ENCODE data around the gene CATSPERZ.

The CATSPERZ gene

DNA sequence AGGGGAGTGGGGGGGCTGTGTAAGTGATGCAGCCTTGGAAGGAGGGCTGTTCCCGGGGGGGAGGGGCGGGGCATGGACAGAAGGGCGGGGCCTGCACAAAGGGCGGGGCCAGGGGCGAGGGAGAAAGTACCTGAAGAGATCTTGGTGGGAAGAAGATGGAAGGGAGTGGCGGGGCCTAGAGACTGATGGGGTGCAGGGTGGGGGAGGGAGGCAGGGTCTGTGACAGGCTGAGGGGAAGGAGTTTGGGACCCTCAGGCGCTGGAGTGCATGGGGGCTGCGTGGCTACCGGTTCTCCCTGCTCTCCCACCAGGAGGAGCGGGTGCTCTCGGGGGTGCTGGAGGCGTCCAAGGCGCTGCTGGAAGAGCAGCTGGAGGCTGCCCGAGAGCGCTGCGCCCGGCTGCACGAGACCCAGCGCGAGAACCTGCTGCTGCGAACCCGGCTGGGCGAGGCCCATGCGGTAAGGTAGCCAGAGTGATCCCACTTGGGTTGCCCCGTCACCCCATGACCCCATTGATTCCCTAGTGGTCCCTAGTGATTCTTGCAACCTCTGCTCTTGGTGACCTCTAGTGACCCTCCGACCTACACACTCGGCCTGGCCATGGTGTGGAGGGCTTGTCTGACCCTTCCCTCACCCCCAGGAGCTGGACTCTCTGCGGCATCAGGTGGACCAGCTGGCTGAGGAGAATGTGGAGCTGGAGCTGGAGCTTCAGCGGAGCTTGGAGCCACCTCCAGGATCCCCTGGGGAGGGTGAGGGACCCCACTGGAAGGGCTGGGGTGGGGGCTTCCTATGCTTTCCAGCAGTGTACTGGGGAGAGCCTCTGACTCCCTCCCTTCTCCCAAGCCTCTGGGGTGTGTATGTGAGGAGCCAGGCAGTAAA, 42.9 kb downstream of the CATSPERZ start:
- DNase-seq = no peak

DNA sequence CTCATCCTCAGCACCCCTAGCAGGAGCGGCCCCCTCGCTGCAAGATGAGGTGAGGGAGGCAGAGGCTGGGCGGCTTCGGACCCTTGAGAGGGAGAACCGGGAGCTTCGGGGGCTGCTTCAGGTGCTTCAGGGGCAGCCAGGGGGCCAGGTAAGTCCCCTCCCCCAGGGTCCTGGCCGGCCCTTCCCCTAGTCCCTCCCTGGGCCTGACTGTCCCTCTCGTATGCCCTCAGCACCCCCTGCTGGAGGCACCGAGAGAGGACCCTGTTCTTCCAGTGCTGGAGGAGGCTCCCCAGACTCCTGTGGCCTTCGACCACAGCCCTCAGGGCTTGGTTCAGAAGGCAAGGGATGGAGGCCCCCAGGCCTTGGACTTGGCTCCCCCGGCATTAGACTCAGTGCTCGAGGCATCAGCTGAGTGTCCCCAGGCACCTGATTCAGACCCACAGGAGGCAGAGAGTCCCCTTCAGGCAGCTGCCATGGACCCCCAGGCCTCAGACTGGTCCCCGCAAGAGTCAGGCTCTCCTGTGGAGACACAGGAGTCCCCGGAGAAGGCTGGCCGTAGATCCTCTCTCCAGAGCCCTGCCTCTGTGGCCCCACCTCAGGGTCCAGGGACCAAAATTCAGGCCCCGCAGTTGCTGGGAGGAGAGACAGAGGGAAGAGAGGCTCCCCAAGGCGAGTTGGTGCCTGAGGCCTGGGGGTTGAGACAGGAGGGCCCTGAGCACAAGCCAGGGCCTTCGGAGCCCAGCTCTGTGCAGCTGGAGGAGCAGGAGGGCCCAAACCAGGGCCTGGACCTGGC, 43.8 kb downstream of the CATSPERZ start:
- DNase-seq = no peak

DNA sequence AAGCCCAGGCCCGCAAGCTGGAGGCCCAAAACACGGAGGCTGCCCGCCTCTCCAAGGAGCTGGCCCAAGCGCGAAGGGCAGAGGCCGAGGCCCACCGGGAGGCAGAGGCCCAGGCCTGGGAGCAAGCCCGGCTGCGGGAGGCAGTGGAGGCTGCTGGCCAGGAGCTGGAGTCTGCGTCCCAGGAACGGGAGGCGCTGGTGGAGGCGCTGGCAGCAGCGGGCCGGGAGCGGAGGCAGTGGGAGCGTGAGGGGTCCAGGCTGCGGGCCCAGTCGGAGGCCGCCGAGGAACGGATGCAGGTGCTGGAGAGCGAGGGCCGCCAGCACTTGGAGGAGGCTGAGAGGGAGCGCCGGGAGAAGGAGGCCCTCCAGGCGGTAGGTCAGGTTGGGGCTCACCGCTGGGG, 44.6 kb downstream of the CATSPERZ start:
- no peak for DNase-seq

DNA sequence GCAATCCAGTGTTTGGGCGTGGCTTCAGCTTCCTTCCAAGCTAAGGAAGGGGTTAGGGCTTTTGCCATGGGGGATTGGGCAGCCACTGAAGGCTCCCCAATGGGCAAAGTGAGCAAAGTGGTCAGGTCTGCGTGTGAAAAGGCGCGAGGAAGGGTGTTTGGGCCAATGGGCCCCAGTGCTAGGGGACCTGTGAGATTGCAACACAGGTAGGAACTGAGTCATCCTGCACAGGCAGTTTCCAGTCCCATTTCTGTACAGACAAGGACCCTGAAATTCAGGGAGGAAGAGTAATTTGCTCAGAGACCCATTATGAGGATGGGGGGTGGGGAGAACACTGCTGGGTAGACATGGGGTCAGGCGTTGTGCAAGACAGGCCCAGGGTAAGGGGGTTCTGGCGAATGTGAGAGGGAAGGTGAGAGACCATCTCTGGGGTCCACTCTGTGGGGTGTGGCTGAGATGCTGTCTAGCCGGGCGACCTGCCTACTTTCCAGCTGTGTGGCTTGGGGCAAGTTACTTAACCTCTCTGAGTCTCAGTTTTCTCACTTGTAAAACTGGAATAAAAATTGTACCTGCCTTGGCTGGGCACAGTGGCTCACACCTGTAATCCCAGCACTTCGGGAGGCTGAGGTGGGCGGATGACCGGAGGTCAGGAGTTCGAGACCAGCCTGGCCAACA, 47.2 kb downstream of the CATSPERZ start:
- DNase-seq = no peak

DNA sequence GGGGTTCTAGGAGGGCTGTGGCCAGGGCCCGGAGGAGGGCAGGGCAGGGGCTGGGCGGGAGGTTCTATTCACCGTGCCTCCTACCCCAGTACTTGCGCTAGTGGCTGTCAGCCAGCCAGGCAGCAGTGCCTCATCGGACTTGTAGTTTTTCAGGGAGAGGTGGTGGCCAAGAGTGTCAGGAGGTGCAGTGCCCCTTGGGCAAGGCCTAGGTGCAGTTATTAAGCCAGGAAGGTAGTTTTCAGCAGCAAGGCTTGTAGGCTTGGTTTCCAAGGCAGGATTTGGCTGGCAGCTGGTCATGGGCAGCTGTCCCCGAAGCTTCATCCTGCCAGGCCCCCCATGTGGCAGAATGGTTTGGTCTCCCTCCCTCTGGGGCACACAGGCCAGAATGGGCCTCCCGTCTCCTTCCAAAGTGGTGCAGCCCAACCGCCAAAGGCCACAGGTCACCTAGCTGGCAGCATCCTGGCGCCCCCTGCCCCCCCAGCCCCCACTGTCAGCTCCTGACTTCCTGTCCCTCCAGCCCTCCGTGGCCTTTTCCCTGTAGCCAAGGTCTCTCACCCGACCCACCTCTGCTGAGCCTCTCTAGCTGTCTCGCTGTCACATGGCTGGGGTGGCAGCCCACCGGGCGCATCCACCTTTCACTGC, 48.3 kb downstream of the CATSPERZ start:
- DNase-seq = no peak

DNA sequence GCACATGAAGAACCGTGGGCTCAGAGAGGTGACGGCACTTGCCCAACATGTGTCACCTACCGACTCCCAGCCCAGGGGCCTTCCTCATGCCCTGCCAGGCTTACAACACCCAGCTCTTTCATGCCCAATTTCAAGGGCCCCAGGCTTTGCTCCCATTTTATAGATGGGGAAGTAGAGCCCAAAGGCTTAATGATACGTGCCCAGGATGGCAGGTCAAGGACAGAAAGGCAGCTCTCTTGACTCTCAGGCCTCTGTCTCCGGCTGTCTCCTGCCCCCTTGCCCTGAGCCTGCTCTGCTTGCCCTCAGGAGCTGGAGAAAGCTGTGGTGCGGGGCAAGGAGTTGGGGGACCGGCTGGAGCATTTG, 48.8 kb downstream of the CATSPERZ start:
- no peak for DNase-seq

DNA sequence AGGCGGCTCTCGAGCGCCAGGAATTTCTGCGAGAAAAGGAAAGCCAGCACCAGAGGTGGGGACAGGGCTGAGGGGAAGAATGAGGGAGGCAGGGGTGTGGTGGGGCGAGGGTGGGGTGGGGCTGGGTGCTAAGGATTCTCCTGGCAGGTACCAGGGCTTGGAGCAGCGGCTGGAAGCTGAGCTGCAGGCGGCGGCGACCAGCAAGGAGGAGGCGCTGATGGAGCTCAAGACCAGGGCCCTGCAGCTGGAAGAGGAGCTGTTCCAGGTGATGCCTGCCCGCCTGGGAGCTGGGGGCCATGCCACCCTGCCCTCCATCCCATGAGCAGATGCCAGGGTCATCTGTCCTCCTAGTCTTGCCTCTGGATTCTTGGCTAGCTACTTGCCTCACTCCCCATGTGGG, 49.2 kb downstream of the CATSPERZ start:
- DNase-seq = no peak

DNA sequence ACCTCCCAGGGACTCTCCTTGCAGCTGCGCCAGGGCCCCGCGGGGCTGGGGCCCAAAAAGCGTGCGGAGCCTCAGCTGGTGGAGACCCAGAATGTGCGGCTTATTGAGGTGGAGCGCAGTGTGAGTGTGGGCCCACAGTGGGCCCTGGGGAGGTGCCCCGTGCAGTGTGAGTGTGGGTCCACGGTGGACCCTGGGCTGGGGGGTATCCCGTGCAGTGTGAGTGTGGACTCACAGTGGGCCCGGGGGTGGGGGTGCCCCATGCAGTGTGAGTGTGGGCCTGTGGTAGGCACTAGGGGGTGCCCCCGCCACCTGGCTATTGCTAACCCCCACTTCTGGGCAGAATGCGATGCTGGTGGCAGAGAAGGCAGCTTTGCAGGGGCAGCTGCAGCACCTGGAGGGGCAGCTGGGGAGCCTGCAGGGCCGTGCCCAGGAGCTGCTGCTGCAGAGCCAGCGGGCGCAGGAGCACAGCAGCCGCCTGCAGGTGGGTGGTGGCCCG, 51.0 kb downstream of the CATSPERZ start:
- no peak for DNase-seq

DNA sequence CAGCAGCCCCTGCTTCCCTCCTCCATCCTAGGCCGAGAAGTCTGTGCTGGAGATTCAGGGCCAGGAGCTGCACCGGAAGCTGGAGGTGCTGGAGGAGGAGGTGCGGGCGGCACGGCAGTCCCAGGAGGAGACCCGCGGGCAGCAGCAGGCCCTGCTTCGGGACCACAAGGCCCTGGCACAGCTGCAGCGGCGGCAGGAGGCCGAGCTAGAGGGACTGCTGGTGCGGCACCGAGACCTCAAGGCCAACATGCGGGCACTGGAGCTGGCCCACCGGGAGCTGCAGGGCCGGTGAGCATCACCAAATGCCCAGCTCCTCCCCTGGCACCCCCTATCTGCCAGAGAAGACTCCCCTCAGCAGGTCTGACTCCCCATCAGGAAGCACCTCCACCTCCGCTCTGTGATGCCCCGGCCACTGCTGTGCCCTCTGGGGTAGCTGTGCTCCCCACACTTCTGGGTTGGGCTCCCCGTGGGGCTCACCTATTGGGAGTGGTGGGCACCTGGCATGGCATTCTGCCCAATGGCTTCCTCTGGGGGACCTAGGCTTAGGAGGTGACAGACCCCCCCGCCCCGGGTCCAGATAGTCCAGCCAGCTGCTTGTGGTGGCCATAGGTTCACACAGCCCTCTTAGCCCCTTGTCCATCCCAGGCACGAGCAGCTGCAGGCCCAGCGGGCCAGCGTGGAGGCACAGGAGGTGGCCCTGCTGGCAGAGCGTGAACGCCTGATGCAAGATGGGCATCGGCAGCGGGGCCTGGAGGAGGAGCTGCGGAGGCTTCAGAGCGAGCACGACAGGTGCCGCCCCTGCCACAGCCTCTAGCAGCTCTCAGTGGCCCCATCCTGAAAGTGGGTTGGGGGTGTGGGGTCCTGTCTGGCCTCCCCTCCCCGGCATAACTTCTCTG, 52.2 kb downstream of the CATSPERZ start:
- DNase-seq = no peak

DNA sequence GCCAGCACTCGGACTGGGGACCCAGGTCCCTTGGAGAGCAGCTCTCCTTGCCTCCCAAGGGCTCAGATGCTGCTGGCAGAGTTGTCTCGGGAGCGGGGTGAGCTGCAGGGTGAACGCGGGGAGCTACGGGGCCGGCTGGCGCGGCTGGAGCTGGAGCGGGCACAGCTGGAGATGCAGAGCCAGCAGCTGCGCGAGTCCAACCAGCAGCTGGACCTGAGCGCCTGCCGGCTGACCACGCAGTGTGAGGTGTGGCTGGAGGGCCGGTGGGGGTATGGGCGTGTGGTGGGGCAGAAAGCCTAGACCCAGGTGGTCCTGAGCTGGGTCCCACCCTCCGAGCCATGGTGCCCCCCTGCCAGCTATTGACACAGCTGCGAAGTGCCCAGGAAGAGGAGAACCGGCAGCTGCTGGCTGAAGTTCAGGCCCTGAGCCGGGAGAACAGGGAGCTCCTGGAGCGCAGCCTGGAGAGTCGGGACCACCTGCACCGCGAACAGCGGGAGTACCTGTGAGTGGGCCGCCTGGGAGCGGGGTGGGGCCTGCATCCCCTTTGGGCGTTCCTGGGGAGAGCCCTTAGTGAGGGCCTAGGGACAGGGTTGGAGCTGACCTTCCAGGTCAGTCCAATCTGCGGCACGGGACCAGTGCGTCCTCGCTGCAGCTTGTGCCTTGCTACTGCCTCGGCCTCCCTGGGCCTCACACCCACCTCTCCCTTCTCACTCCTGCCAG, 53.0 kb downstream of the CATSPERZ start:
- no peak for DNase-seq

DNA sequence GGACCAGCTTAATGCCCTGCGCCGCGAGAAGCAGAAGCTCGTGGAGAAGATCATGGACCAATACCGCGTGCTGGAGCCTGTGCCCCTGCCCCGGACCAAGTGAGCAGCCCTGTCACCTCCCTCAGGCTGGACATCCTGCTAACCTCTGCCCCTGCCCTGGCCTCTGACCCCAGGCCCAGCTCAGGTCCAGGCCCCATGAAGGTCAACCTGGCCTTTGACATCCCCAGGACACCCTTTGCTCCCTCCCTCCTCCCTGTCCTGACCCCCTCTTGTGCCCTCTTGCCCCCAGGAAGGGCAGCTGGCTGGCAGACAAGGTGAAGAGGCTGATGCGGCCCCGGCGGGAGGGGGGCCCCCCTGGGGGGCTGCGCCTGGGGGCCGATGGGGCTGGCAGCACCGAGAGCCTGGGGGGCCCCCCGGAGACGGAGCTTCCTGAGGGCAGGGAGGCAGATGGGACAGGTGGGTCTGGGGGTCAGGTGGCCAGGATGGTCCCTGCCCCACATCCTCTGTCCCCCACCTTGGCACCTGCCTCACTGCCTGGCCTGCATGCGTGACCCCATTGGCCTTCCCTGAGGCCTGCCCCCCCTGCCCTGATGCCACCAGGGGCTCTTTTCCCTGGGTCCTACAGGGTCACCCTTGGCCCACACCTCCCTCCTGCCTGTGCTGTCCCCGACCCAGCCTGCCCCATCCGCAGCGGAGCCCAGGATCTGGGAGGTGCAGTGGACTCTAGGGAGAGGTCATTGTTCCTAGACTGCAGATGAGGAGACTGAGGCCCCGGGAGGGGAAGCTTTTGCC, 53.8 kb downstream of the CATSPERZ start:
- no peak for DNase-seq
